Effector memory CD4-positive, alpha-beta T cell (primary cell): Measurements from ENCODE around the gene NT5M.

Experiments
- DNase-seq, 3 donors: peaks; one replicate each; pipeline ENCODE4 v3.0.0-alpha.2; 2020
- H3K27ac ChIP-seq: 2 replicates; pipeline ENCODE4 v1.7.0; 2013; ENCODE audit warnings: mild to moderate bottlenecking, low read length, moderate library complexity; ENCODE audit not compliant: insufficient read depth, poor library complexity, severe bottlenecking
- H3K27me3 ChIP-seq: replicated peaks from 2 replicates; pipeline ENCODE4 v1.7.0; 2013; ENCODE audit warnings: mild to moderate bottlenecking, low read length; ENCODE audit not compliant: insufficient read depth, control insufficient read depth, poor library complexity, severe bottlenecking
- H3K36me3 ChIP-seq: 2 replicates; pipeline ENCODE4 v1.7.0; 2013; ENCODE audit warnings: mild to moderate bottlenecking, low read length, moderate library complexity; ENCODE audit not compliant: control insufficient read depth, insufficient read depth
- H3K4me1 ChIP-seq: 2 replicates; pipeline ENCODE4 v1.7.0; 2013; ENCODE audit warnings: low read length, mild to moderate bottlenecking; ENCODE audit not compliant: control insufficient read depth, insufficient read depth, poor library complexity, severe bottlenecking
- H3K4me3 ChIP-seq: 2 replicates; pipeline ENCODE4 v1.7.0; 2013; ENCODE audit warnings: low read length, low read depth, mild to moderate bottlenecking; ENCODE audit not compliant: insufficient read depth, poor library complexity, severe bottlenecking
- H3K9me3 ChIP-seq: 2 replicates; pipeline ENCODE4 v1.7.0; 2013; ENCODE audit warnings: mild to moderate bottlenecking, low read length, moderate library complexity; ENCODE audit not compliant: control insufficient read depth

The NT5M gene

DNA sequence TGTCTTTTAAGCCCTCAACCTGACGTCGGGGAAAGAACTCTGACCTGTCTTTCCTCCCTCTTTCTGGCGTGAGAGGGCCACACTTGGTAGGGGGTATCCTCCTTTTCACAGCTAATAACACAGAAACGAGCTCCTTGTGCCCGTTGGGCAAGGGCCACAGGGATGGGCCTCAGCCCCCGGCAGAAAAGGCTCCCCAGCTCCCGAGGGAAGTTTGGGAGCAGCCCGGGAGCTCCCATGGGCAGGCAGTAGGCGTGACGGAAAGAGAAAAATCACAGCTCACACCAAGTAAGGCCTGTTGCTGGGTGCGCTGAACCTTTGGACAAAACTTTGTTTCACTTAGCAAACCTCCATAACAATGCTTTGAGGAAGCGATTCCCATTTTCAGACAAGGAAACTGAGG, 90.8 kb downstream of the NT5M start:
- no peaks in the 10 kb centered on the region for H3K4me1 ChIP-seq
- no peaks in the 10 kb centered on the region for H3K36me3 ChIP-seq
- H3K4me3 ChIP-seq = no peak overlapping the region
- H3K9me3 ChIP-seq = no peaks in the 10 kb centered on the region
- no peak overlapping the region for H3K27ac ChIP-seq
- H3K27me3 ChIP-seq = no peaks in the 10 kb centered on the region
- DNase-seq = no peak

DNA sequence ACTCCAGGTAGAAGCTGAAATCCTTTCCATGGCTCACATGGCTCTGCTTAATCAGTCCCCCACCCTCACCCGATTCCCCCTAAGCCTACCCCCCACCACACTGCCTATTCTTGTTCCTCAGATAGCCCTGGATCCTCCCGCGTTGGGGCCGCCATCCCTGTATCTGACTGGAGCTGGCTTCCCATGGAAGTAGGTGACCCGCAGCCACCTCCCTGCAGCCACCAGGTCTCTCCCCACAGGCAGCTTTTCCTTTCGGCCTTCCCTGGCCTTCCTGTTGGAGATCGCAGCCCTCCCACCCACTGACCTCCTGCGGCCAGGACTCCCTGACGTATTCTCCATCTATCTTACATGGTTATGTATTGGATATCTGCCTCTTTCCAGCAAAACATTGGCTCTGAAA, 91.3 kb downstream of the NT5M start:
- Histone ChIP-seq H3K4me1 (no peaks in the 10 kb centered on the region), H3K9me3 (no peaks in the 10 kb centered on the region), H3K36me3 (no peaks in the 10 kb centered on the region), H3K4me3 (no peak overlapping the region), H3K27me3 (no peaks in the 10 kb centered on the region), H3K27ac (no peak overlapping the region)
- DNase-seq = no peak

DNA sequence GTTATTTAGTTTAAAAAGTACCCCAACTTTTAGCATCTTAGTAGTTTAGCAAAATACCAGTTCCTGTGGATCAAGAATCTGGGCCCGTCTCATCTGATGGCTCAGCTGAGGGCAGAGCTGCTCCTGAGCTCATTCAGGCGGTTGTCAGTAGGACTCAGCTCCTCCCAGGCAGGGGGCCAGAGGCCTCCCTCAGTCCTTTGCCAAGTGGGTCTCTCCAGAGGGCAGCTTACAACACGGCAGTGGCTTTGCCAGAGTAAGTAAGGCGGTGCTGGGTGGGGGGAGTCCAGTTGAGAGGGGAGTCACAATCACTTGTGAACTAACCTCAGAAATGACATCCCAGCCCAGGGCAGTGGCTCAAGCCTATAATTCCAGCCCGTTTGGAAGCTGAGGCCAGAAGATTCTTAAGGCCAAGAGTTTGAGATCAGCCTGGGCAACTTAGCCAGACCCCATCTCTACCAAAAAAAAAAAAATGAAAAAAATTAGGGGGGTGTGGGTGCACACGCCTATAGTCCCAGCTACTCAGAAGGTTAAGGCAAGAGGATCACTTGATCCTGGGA, 92.2 kb downstream of the NT5M start:
- no peak overlapping the region for H3K27ac ChIP-seq
- no peak overlapping the region for H3K4me3 ChIP-seq
- H3K36me3 ChIP-seq = no peaks in the 10 kb centered on the region
- H3K4me1 ChIP-seq = no peaks in the 10 kb centered on the region
- DNase-seq = no peak
- H3K27me3 ChIP-seq = no peaks in the 10 kb centered on the region
- no peaks in the 10 kb centered on the region for H3K9me3 ChIP-seq

DNA sequence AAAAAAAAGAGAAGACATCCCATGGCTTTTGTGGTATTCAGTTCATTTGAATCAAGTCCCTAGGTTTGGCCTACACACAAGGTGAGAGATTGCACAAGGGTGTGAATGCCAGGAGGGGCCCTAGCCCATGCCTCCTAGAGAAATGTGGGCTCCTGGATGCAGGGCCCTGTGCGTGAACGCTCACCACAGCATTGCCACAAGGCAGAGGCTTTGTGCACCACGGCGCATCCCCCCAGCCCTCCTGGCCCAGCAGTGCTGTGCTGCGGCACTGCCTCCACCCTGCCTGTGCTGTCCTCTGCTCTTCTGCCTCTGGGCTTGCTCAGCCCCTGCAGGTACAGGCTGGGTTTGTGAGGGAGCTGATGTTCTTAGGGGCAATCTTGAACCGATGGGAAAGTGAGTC, 92.7 kb downstream of the NT5M start:
- Histone ChIP-seq H3K27ac (no peak overlapping the region), H3K4me1 (no peaks in the 10 kb centered on the region)

More for the DNA sequence above, 92.7 kb downstream of the NT5M start:
- Histone ChIP-seq H3K36me3 (no peaks in the 10 kb centered on the region), H3K27me3 (no peaks in the 10 kb centered on the region), H3K4me3 (no peak overlapping the region), H3K9me3 (no peaks in the 10 kb centered on the region)
- no peak for DNase-seq
